H9 (cell line): ENCODE measurements around the gene LRMDA. TPM values are rescaled to one million over a fixed set of nuclear protein-coding genes. Genes with fewer than 3 reads are reported as not detected.

Source experiments
- DNase-seq: peaks from one replicate; pipeline ENCODE4 v3.0.0-alpha.2; 2017
- H2AFZ ChIP-seq: one replicate; pipeline ENCODE4 v1.6.1; 2013; ENCODE audit warnings: mild to moderate bottlenecking, low read length, control low read depth, moderate library complexity
- H2AK5ac ChIP-seq: 2 replicates; pipeline ENCODE4 v1.6.1; 2013; ENCODE audit warnings: low read length, control low read depth, mixed read lengths; ENCODE audit not compliant: insufficient read length
- H2BK120ac ChIP-seq: one replicate; pipeline ENCODE4 v1.6.1; 2013; ENCODE audit warnings: low read depth, mild to moderate bottlenecking, low read length, control low read depth, inconsistent platforms; ENCODE audit not compliant: poor library complexity, severe bottlenecking
- H2BK12ac ChIP-seq: 2 replicates; pipeline ENCODE4 v1.6.1; 2013; ENCODE audit warnings: low read length, control low read depth, mixed read lengths, low read depth; ENCODE audit not compliant: insufficient read length
- H2BK15ac ChIP-seq: 2 replicates; pipeline ENCODE4 v1.6.1; 2013; ENCODE audit warnings: low read depth, low read length, control low read depth
- H2BK20ac ChIP-seq: one replicate; pipeline ENCODE4 v1.6.1; 2013; ENCODE audit warnings: low read depth, mild to moderate bottlenecking, low read length, control low read depth, inconsistent platforms; ENCODE audit not compliant: poor library complexity, severe bottlenecking
- H2BK5ac ChIP-seq: 2 replicates; pipeline ENCODE4 v1.6.1; 2013; ENCODE audit warnings: low read length, control low read depth, mixed read lengths; ENCODE audit not compliant: insufficient read length
- H3K14ac ChIP-seq: 2 replicates; pipeline ENCODE4 v1.6.1; 2013; ENCODE audit warnings: low read length, control low read depth; ENCODE audit not compliant: insufficient read depth
- H3K18ac ChIP-seq: 2 replicates; pipeline ENCODE4 v1.6.1; 2013; ENCODE audit warnings: low read depth, mild to moderate bottlenecking, mixed read lengths, low read length, control low read depth; ENCODE audit not compliant: insufficient read length
- H3K23ac ChIP-seq: 2 replicates; pipeline ENCODE4 v1.6.1; 2013; ENCODE audit warnings: low read length, control low read depth, mixed read lengths, low read depth; ENCODE audit not compliant: insufficient read length
- H3K23me2 ChIP-seq: 2 replicates; pipeline ENCODE4 v1.6.1; 2013; ENCODE audit warnings: low read depth, mild to moderate bottlenecking, mixed read lengths, low read length, control low read depth; ENCODE audit not compliant: insufficient read length, poor library complexity, severe bottlenecking
- H3K27ac ChIP-seq: 2 replicates; pipeline ENCODE4 v1.5.1; 2013; ENCODE audit warnings: low read length, control low read depth, mixed read lengths, low read depth; ENCODE audit not compliant: insufficient read length
- H3K27me3 ChIP-seq: 2 replicates; pipeline ENCODE4 v1.6.1; 2013; ENCODE audit warnings: low read length, control low read depth, inconsistent platforms; ENCODE audit not compliant: insufficient read depth
- H3K4ac ChIP-seq: 2 replicates; pipeline ENCODE4 v1.6.1; 2013; ENCODE audit warnings: low read depth, mild to moderate bottlenecking, control low read depth, inconsistent platforms, low read length, moderate library complexity
- H3K4me1 ChIP-seq: 2 replicates; pipeline ENCODE4 v1.6.1; 2013; ENCODE audit warnings: low read length, control low read depth, inconsistent platforms; ENCODE audit not compliant: insufficient read depth
- H3K4me2 ChIP-seq: 2 replicates; pipeline ENCODE4 v1.6.1; 2013; ENCODE audit warnings: low read length, control low read depth, mixed read lengths; ENCODE audit not compliant: insufficient read length, insufficient read depth
- H3K56ac ChIP-seq: 2 replicates; pipeline ENCODE4 v1.6.1; 2013; ENCODE audit warnings: low read depth, mild to moderate bottlenecking, mixed read lengths, low read length, control low read depth; ENCODE audit not compliant: insufficient read length
- H3K79me1 ChIP-seq: 2 replicates; pipeline ENCODE4 v1.6.1; 2013; ENCODE audit warnings: low read depth, mild to moderate bottlenecking, moderate library complexity, low read length, control low read depth, inconsistent platforms; ENCODE audit not compliant: insufficient read depth, poor library complexity, severe bottlenecking
- H3K79me2 ChIP-seq: 2 replicates; pipeline ENCODE4 v1.6.1; 2013; ENCODE audit warnings: low read length, control low read depth, inconsistent platforms; ENCODE audit not compliant: insufficient read depth
- H3K9ac ChIP-seq: 2 replicates; pipeline ENCODE4 v1.6.1; 2013; ENCODE audit warnings: low read length, control low read depth, mixed read lengths; ENCODE audit not compliant: insufficient read length; ENCODE audit errors: extremely low read depth
- H3K9me3 ChIP-seq: one replicate; pipeline ENCODE4 v1.6.1; 2013; ENCODE audit warnings: low read depth, low read length, inconsistent platforms; ENCODE audit not compliant: control insufficient read depth
- H3T11ph ChIP-seq: one replicate; pipeline ENCODE4 v1.6.1; 2013; ENCODE audit warnings: mild to moderate bottlenecking, low read length, control low read depth, inconsistent platforms
- H4K20me1 ChIP-seq: one replicate; pipeline ENCODE4 v1.6.1; 2013; ENCODE audit not compliant: control insufficient read depth, insufficient read length, insufficient read depth
- H4K5ac ChIP-seq: 2 replicates; pipeline ENCODE4 v1.6.1; 2013; ENCODE audit warnings: low read depth, mild to moderate bottlenecking, mixed read lengths, low read length, control low read depth; ENCODE audit not compliant: insufficient read length
- H4K8ac ChIP-seq: replicated peaks from 2 replicates; pipeline ENCODE4 v1.6.1; 2013; ENCODE audit warnings: low read length, control low read depth, mixed read lengths, low read depth; ENCODE audit not compliant: insufficient read length
- H4K91ac ChIP-seq: 2 replicates; pipeline ENCODE4 v1.6.1; 2013; ENCODE audit warnings: low read depth, mild to moderate bottlenecking, moderate library complexity, mixed read lengths, low read length, control low read depth; ENCODE audit not compliant: insufficient read length
- H3K27ac Mint-ChIP-seq, 3 experiments: 2 replicates in 2 of 3; 3 replicates in 1 of 3; pipeline ENCODE4 v1.8.0; 2020 to 2021; ENCODE audit warnings: mixed read lengths in 3 of 3, mild to moderate bottlenecking in 1 of 3, moderate library complexity in 1 of 3
- H3K27me3 Mint-ChIP-seq: 2 replicates; pipeline ENCODE4 v1.8.0; 2021; ENCODE audit warnings: low read depth, mild to moderate bottlenecking, moderate library complexity, mixed read lengths
- H3K36me3 Mint-ChIP-seq, 3 experiments: 2 replicates in 2 of 3; 3 replicates in 1 of 3; pipeline ENCODE4 v1.8.0; 2020 to 2021; ENCODE audit warnings: low read depth in 3 of 3, mixed read lengths in 3 of 3; ENCODE audit not compliant: insufficient read depth in 1 of 3
- H3K4me1 Mint-ChIP-seq, 2 experiments: 2 replicates each; pipeline ENCODE4 v1.8.0; 2020; ENCODE audit warnings: mixed read lengths in 2 of 2
- H3K4me3 Mint-ChIP-seq, 2 experiments: 2 replicates in 1 of 2; 3 replicates in 1 of 2; pipeline ENCODE4 v1.8.0; 2020 to 2021; ENCODE audit warnings: mild to moderate bottlenecking in 2 of 2, mixed read lengths in 2 of 2, moderate library complexity in 1 of 2
- H3K9me3 Mint-ChIP-seq, 2 experiments: 2 replicates in 1 of 2; 3 replicates in 1 of 2; pipeline ENCODE4 v1.8.0; 2020; ENCODE audit warnings: mild to moderate bottlenecking in 2 of 2, mixed read lengths in 2 of 2, moderate library complexity in 1 of 2
- WGBS: extraction: QIAGEN DNeasy Blood & Tissue Kit; methylation state at CpG from one replicate; pipeline ENCODE4 v1.1.7; 2013; ENCODE audit warnings: missing lambda C conversion rate, low lambda C conversion rate, mixed read lengths; ENCODE audit not compliant: insufficient read length; ENCODE audit errors: extremely low coverage; 5-methylcytosine and 5-hydroxymethylcytosine counted together
- total RNA-seq: library from RNA; stranded (reverse); gene quantifications from 2 replicates; pipeline ENCODE4 v1.2.1, GENCODE V29; 2021
- TF ChIP-seq, protein P1 (sequence below): fragments of 200-600 bp; sonication (generic); conservative IDR thresholded peaks from 3 replicates; pipeline ENCODE4 v1.8.0; 2021; ENCODE audit warnings: antibody characterized with exemption, mild to moderate bottlenecking

Gene LRMDA
- total RNA-seq, 1 experiment from 2014 or later, result 1.8 TPM

GRCh38 chr10:75803121-75803520 is 371.7 kb downstream of the LRMDA start:
- Histone ChIP-seq H3K9ac (no peak overlapping the region), H4K5ac (no peak overlapping the region), H3K4me1 (no peaks in the 10 kb centered on the region; the same call in 1 of the 2 replicates), H4K91ac (no peak overlapping the region), H2BK20ac (no peak overlapping the region), H3K27me3 (no peaks in the 10 kb centered on the region), H3K4ac (no peak overlapping the region), H3K27ac (no peak overlapping the region), H2BK12ac (no peak overlapping the region), H2BK15ac (no peak overlapping the region), H2BK5ac (no peak overlapping the region), H2AFZ (no peak overlapping the region), H2BK120ac (no peak overlapping the region), H3K18ac (no peak overlapping the region), H3K23ac (no peak overlapping the region), H3K56ac (no peak overlapping the region), H3K23me2 (no peaks in the 10 kb centered on the region), H3T11ph (no peak overlapping the region), H2AK5ac (no peak overlapping the region), H4K8ac (no peak overlapping the region), H3K9me3 (no peaks in the 10 kb centered on the region), H3K79me2 (no peaks in the 10 kb centered on the region), H4K20me1 (no peaks in the 10 kb centered on the region), H3K79me1 (no peaks in the 10 kb centered on the region), H3K4me2 (no peak overlapping the region), H3K14ac (no peak overlapping the region)
- no peak for DNase-seq
- H3K27ac Mint-ChIP-seq, result no peak overlapping the region
- H3K27me3 Mint-ChIP-seq, result no peaks in the 10 kb centered on the region; the same call in none of the 2 replicates
- TF ChIP-seq, protein P1, sequence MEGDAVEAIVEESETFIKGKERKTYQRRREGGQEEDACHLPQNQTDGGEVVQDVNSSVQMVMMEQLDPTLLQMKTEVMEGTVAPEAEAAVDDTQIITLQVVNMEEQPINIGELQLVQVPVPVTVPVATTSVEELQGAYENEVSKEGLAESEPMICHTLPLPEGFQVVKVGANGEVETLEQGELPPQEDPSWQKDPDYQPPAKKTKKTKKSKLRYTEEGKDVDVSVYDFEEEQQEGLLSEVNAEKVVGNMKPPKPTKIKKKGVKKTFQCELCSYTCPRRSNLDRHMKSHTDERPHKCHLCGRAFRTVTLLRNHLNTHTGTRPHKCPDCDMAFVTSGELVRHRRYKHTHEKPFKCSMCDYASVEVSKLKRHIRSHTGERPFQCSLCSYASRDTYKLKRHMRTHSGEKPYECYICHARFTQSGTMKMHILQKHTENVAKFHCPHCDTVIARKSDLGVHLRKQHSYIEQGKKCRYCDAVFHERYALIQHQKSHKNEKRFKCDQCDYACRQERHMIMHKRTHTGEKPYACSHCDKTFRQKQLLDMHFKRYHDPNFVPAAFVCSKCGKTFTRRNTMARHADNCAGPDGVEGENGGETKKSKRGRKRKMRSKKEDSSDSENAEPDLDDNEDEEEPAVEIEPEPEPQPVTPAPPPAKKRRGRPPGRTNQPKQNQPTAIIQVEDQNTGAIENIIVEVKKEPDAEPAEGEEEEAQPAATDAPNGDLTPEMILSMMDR, result no peak
- no peak overlapping the region for H3K4me3 Mint-ChIP-seq
- WGBS, result no CpG with 5 or more reads among the region's 3 CpGs
- no peaks in the 10 kb centered on the region for H3K36me3 Mint-ChIP-seq
- peaks cover 23 to 26% of the 10 kb centered on the region in 2 experiments for H3K4me1 Mint-ChIP-seq
- H3K9me3 Mint-ChIP-seq, result peaks cover 0 to 2% of the 10 kb centered on the region in 2 experiments; a peak in 2 of 5 replicates
